ENCODE results near the gene AKT2. TPM values are rescaled to one million over a fixed set of nuclear protein-coding genes. Genes with fewer than 3 reads are reported as not detected.

Gene AKT2
- total and polyA plus RNA-seq, 9 donors = 78.4 to 160 (median 112) TPM

GRCh38 chr19:40239415-40240226 is 45.5 kb downstream of the AKT2 start:
- no peak for DNase-seq
- Histone ChIP-seq H3K36me3 (no peaks in the 10 kb centered on the region), H3K27me3 (no peaks in the 10 kb centered on the region), H3K4me1 (ENCODE audit: insufficient read depth) (peaks cover 10% of the 10 kb centered on the region), H3K27ac (no peak overlapping the region), H3K4me3 (no peak overlapping the region), H3K9me3 (no peaks in the 10 kb centered on the region)
- TF ChIP-seq POLR2A (IDR thresholded peaks at IDR 0.05) = no peak
- no peak for TF ChIP-seq CTCF (IDR thresholded peaks at IDR 0.05)
- no peak for TF ChIP-seq EP300 (IDR thresholded peaks at IDR 0.05)
- 83 to 89% (median 88%) methylated on average over 12 of the region's 12 CpGs for WGBS, 3 donors
- intact Hi-C loops (cut with DNase I) = loop anchor here in 1 of 4 donors (5.0 kb wide), 1 partner anchor 47 kb away; the partner anchor contains the start of gene MAP3K10

- no peaks in the 10 kb centered on the region for H3K27me3 ChIP-seq
- intact Hi-C loops (cut with DNase I) = loop anchor here in 1 of 4 donors (5.0 kb wide), 1 partner anchor 46 kb away; the partner anchor contains the start of gene MAP3K10
- H3K4me3 ChIP-seq = no peak overlapping the region
- no peaks in the 10 kb centered on the region for H3K9me3 ChIP-seq
- no peak overlapping the region for H3K27ac ChIP-seq
- H3K36me3 ChIP-seq = no peaks in the 10 kb centered on the region
- 87 to 89% (median 89%) methylated on average over 9 of the region's 9 CpGs for WGBS, 3 donors
- TF ChIP-seq EP300 (IDR thresholded peaks at IDR 0.05) = no peak
- TF ChIP-seq POLR2A (IDR thresholded peaks at IDR 0.05) = no peak
- no peak for DNase-seq
- peaks cover 10% of the 10 kb centered on the region for H3K4me1 ChIP-seq (ENCODE audit: insufficient read depth)
Observed at GRCh38 chr19:40238775-40239174, 46.4 kb downstream of the AKT2 start.

GRCh38 chr19:40237791-40238190 is 47.4 kb downstream of the AKT2 start:
- no peak for TF ChIP-seq EP300 (IDR thresholded peaks at IDR 0.05)
- no peak for TF ChIP-seq POLR2A (IDR thresholded peaks at IDR 0.05)
- TF ChIP-seq CTCF (IDR thresholded peaks at IDR 0.05) = no peak
- H3K36me3 ChIP-seq = no peaks in the 10 kb centered on the region

GRCh38 chr19:40236366-40236765 is 48.8 kb downstream of the AKT2 start:
- TF ChIP-seq CTCF (IDR thresholded peaks at IDR 0.05) (no peak), POLR2A (IDR thresholded peaks at IDR 0.05) (no peak), EP300 (IDR thresholded peaks at IDR 0.05) (no peak)
- H3K9me3 ChIP-seq = no peaks in the 10 kb centered on the region
- no peaks in the 10 kb centered on the region for H3K27me3 ChIP-seq
- no peak overlapping the region for H3K27ac ChIP-seq
- no peaks in the 10 kb centered on the region for H3K36me3 ChIP-seq
- DNase-seq = no peak
- WGBS, 3 donors = 82 to 89% (median 88%) methylated on average over 6 of the region's 6 CpGs
- H3K4me1 ChIP-seq (ENCODE audit: insufficient read depth) = no peaks in the 10 kb centered on the region
- intact Hi-C loops (cut with DNase I) = loop anchor here in 1 of 4 donors (5.0 kb wide), 1 partner anchor 44 kb away; the partner anchor contains the start of gene MAP3K10
- no peak overlapping the region for H3K4me3 ChIP-seq

More at GRCh38 chr19:40237791-40238190, 47.4 kb downstream of the AKT2 start:
- WGBS, 3 donors = 95 to 99% (median 95%) methylated on average over 14 of the region's 14 CpGs
- Histone ChIP-seq H3K27ac (no peak overlapping the region), H3K9me3 (no peaks in the 10 kb centered on the region), H3K4me3 (no peak overlapping the region), H3K4me1 (ENCODE audit: insufficient read depth) (peaks cover 10% of the 10 kb centered on the region), H3K27me3 (no peaks in the 10 kb centered on the region)
- intact Hi-C loops (cut with DNase I) = loop anchor here in 1 of 4 donors (5.0 kb wide), 1 partner anchor 45 kb away; the partner anchor contains the start of gene MAP3K10
- no peak for DNase-seq

- TF ChIP-seq EP300 (IDR thresholded peaks at IDR 0.05) = no peak
- TF ChIP-seq CTCF (IDR thresholded peaks at IDR 0.05) = no peak
- no peak for TF ChIP-seq POLR2A (IDR thresholded peaks at IDR 0.05)
- no peak for DNase-seq
- no peaks in the 10 kb centered on the region for H3K9me3 ChIP-seq
- intact Hi-C loops (cut with DNase I) = loop anchor here in 1 of 4 donors (5.0 kb wide), 1 partner anchor 44 kb away; the partner anchor contains the start of gene MAP3K10
- no peaks in the 10 kb centered on the region for H3K4me1 ChIP-seq (ENCODE audit: insufficient read depth)
- no peak overlapping the region for H3K4me3 ChIP-seq
- no peaks in the 10 kb centered on the region for H3K36me3 ChIP-seq
- no peaks in the 10 kb centered on the region for H3K27me3 ChIP-seq
- 91 to 96% (median 93%) methylated on average over 9 of the region's 9 CpGs for WGBS, 3 donors
- no peak overlapping the region for H3K27ac ChIP-seq
Observed at GRCh38 chr19:40236026-40236355, 49.2 kb downstream of the AKT2 start.

Data from ovary (tissue), 9 donors.